ENCODE measurements around the gene CNN3.

DNA sequence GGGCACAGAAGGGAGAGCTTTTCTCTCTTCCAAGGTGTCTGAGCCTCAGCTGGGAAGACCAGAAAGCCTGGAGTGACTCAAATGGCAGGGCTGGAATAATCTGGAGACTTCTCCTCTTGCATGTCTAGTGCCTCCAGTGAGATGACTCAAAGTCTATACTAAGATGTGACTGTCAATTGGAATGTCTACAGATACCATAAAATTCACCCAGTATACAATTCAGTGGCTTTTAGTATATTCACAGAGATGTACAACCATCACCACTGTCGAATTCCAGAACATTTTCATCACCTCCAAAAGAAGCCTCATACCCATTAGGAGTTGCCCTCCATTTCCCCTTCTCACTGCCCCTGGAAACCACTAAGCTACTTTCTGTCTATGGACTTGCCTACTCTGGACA lies 47.9 kb upstream of the CNN3 start:
- TF ChIP-seq, protein P1, sequence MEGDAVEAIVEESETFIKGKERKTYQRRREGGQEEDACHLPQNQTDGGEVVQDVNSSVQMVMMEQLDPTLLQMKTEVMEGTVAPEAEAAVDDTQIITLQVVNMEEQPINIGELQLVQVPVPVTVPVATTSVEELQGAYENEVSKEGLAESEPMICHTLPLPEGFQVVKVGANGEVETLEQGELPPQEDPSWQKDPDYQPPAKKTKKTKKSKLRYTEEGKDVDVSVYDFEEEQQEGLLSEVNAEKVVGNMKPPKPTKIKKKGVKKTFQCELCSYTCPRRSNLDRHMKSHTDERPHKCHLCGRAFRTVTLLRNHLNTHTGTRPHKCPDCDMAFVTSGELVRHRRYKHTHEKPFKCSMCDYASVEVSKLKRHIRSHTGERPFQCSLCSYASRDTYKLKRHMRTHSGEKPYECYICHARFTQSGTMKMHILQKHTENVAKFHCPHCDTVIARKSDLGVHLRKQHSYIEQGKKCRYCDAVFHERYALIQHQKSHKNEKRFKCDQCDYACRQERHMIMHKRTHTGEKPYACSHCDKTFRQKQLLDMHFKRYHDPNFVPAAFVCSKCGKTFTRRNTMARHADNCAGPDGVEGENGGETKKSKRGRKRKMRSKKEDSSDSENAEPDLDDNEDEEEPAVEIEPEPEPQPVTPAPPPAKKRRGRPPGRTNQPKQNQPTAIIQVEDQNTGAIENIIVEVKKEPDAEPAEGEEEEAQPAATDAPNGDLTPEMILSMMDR (IDR thresholded peaks at IDR 0.05; ENCODE audit: extremely low read depth in 1 of 2, insufficient read depth in 1 of 2, low read depth in 1 of 2, low read length in 2 of 2) = no peak
- TF ChIP-seq POLR2AphosphoS5 (IDR thresholded peaks at IDR 0.05; ENCODE audit: insufficient read depth, low read depth, low read length) (no peak), POLR2A (IDR thresholded peaks at IDR 0.05; ENCODE audit: low read depth, low read length) (no peak), JUN (IDR thresholded peaks at IDR 0.05; ENCODE audit: borderline replicate concordance, insufficient read depth, insufficient read length, low read depth) (no peak), FOS (IDR thresholded peaks at IDR 0.05; ENCODE audit: borderline replicate concordance, insufficient read depth, low read length) (no peak), EZH2 (IDR thresholded peaks at IDR 0.05; ENCODE audit: borderline replicate concordance, low read depth, low read length, severe bottlenecking) (no peak), MYC (IDR thresholded peaks at IDR 0.05; ENCODE audit: low read depth, low read length) (no peak), GATA2 (IDR thresholded peaks at IDR 0.05; ENCODE audit: insufficient read depth, insufficient read length, low read depth, low read length) (no peak)
- TF ChIP-seq, protein P2, sequence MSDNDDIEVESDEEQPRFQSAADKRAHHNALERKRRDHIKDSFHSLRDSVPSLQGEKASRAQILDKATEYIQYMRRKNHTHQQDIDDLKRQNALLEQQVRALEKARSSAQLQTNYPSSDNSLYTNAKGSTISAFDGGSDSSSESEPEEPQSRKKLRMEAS (IDR thresholded peaks at IDR 0.05; ENCODE audit: insufficient read depth, insufficient read length) = no peak

All from endothelial cell of umbilical vein (primary cell).